Mammary epithelial cell (primary cell): Measurements from ENCODE around the gene AOAH.

Experiments
- EZH2 ChIP-seq: IDR thresholded peaks from 2 replicates; pipeline ENCODE4 v1.6.1; 2012; ENCODE audit warnings: low read length, inconsistent platforms, borderline replicate concordance
- TF ChIP-seq, protein P1 (sequence below), 2 donors: IDR thresholded peaks in 1 of 2; conservative IDR thresholded peaks in 1 of 2; 2 replicates each; pipeline ENCODE4 v1.5.1; 2011 to 2012; ENCODE audit warnings: inconsistent platforms in 2 of 2, low read length in 2 of 2, mild to moderate bottlenecking in 2 of 2, control low read depth in 1 of 2, low read depth in 1 of 2; ENCODE audit not compliant: insufficient read depth in 1 of 2; ENCODE audit errors: extremely low read depth in 1 of 2

- TF ChIP-seq, protein P1, sequence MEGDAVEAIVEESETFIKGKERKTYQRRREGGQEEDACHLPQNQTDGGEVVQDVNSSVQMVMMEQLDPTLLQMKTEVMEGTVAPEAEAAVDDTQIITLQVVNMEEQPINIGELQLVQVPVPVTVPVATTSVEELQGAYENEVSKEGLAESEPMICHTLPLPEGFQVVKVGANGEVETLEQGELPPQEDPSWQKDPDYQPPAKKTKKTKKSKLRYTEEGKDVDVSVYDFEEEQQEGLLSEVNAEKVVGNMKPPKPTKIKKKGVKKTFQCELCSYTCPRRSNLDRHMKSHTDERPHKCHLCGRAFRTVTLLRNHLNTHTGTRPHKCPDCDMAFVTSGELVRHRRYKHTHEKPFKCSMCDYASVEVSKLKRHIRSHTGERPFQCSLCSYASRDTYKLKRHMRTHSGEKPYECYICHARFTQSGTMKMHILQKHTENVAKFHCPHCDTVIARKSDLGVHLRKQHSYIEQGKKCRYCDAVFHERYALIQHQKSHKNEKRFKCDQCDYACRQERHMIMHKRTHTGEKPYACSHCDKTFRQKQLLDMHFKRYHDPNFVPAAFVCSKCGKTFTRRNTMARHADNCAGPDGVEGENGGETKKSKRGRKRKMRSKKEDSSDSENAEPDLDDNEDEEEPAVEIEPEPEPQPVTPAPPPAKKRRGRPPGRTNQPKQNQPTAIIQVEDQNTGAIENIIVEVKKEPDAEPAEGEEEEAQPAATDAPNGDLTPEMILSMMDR (conservative IDR thresholded peaks at IDR 0.05 in 1 of 2, IDR thresholded peaks at IDR 0.05 in 1 of 2; ENCODE audit: extremely low read depth in 1 of 2, insufficient read depth in 1 of 2, low read depth in 1 of 2, low read length in 2 of 2): no peak
- no peak for TF ChIP-seq EZH2
These were observed 73.5 kb downstream of the AOAH start for GRCh38 chr7:36650766-36651312.
